ENCODE results near the gene POU2AF2.
"Not testable (repeated sequence)": the region's sequence is repeated elsewhere in the genome, so short reads cannot be mapped to it uniquely, and the experiment has no call there.

The POU2AF2 gene

DNA sequence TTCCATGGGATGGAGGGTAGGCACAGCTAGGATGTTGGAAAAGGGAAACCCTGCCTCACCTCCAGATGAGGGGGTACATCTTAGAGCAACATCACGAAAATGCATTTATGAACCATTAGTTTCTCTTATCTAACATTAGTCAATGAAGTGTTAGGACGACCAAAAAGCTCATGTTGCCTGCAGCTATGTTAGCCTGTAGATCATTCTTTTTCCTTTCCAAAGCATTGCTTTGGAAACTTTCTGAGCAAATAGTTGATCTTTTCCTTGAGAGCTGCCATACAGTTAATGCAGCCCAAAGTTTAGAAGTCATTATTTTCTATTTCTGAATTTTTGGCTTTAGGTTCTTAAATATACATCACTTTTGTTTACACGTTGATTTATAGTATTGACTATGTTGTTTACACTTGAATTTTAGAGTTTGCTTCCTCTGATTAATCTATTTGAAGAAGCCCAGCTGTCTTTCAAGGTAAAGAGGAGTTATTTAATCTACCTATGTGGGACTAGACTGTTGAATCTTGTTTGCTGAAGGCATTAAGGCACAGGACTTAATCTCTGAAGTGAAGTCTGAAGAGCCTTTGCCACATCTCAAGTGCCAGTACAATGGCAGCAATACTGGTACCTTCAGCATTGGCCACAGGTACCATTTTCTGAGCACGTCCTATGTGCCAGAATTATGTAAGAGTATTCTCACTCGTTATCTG lies 63.8 kb downstream of the POU2AF2 start:
- TF ChIP-seq JUND (IDR thresholded peaks at IDR 0.05; ENCODE audit: low read depth), result peak; percentile 97
- in situ Hi-C loops (cut with HindIII; ENCODE audit: low pct_unique_long_range_greater_than_20kb, low sequenced_read_pairs), result no loop called here

GRCh38 chr11:111310088-111310487 lies 64.6 kb downstream of the POU2AF2 start:
- peak; percentile 69; the same call in 1 of the 2 replicates for TF ChIP-seq JUND (IDR thresholded peaks at IDR 0.05; ENCODE audit: low read depth)
- DNase-seq (ENCODE audit: low read depth in 1 of 2, low spot score in 1 of 2), result peak in 1 of 2 experiments; percentile 97
- in situ Hi-C loops (cut with HindIII; ENCODE audit: low pct_unique_long_range_greater_than_20kb, low sequenced_read_pairs), result no loop called here

More for the DNA sequence above, 63.8 kb downstream of the POU2AF2 start:
- DNase-seq (ENCODE audit: low read depth in 1 of 2, low spot score in 1 of 2), result peak in 1 of 2 experiments; percentile 97

- no peak for TF ChIP-seq JUND (IDR thresholded peaks at IDR 0.05; ENCODE audit: low read depth)
- DNase-seq (ENCODE audit: low read depth in 1 of 2, low spot score in 1 of 2), result peak in 1 of 2 experiments; percentile 84
- in situ Hi-C loops (cut with HindIII; ENCODE audit: low pct_unique_long_range_greater_than_20kb, low sequenced_read_pairs), result no loop called here
Measured at GRCh38 chr11:111310723-111311122, 65.2 kb downstream of the POU2AF2 start.

DNA sequence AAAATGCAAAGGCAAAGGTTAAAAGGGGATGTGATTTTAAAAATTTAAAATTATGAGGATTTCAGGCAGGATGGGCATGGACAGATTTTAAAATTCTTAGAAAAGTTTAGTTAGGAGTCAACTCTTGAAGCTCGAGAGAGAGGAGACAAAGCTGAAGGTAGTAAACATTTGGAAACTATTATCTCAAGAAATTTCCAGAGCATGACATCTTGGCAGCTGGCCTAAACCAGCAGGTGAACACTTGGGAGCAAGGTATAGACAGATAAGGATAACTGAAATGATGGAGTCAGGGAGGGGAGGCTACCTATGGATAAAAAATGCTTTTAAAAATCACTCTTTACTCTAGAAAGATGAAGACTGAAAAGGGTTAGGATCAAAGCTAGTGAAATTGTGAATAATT lies 66.6 kb downstream of the POU2AF2 start:
- in situ Hi-C loops (cut with HindIII; ENCODE audit: low pct_unique_long_range_greater_than_20kb, low sequenced_read_pairs), result no loop called here
- DNase-seq (ENCODE audit: low read depth in 1 of 2, low spot score in 1 of 2), result no peak
- no peak for TF ChIP-seq JUND (IDR thresholded peaks at IDR 0.05; ENCODE audit: low read depth)

DNA sequence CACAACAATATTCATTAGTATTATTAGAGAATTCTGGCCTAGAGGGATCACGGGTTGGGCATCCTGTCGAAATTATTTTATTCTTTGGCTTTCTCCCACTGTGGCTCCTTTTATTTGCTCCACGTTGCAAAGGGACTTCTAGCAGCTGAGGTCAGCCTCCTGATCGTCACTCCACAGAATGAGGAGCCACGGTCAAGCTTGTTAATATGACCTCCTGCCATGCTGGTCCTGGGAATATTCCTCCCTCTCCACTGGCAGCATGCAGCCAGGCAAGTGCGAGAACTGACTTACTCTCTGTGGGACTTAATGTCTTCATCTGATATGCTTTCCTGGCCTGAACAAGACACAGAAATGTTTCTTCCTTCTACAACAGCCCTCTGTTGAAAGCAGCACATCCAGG lies 73.8 kb downstream of the POU2AF2 start:
- DNase-seq (ENCODE audit: low read depth in 1 of 2, low spot score in 1 of 2), result no peak
- TF ChIP-seq JUND (IDR thresholded peaks at IDR 0.05; ENCODE audit: low read depth), result no peak
- in situ Hi-C loops (cut with HindIII; ENCODE audit: low pct_unique_long_range_greater_than_20kb, low sequenced_read_pairs), result no loop called here

DNA sequence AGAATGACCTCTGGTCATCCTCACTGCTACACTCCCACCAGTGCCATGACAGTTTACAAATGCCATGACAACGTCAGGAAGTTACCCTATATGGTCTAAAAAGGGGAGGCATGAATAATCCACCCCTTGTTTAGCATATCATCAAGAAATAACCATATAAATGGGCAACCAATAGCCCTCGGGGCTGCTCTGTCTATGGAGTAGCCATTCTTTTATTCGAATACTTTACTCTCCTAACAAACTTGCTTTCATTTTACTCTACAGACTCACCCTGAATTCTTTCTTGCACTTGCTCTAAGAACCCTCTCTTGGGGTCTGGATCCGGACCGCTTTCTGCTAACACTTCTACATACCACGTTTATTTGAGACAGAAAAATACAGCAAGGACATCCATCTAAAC lies 74.7 kb downstream of the POU2AF2 start:
- in situ Hi-C loops (cut with HindIII; ENCODE audit: low pct_unique_long_range_greater_than_20kb, low sequenced_read_pairs); DNase-seq (ENCODE audit: low read depth in 1 of 2, low spot score in 1 of 2): not testable (repeated sequence)

GRCh38 chr11:111320728-111321568 lies 75.4 kb downstream of the POU2AF2 start:
- TF ChIP-seq JUND (IDR thresholded peaks at IDR 0.05; ENCODE audit: low read depth), result no peak
- no peak for DNase-seq (ENCODE audit: low read depth in 1 of 2, low spot score in 1 of 2)
- in situ Hi-C loops (cut with HindIII; ENCODE audit: low pct_unique_long_range_greater_than_20kb, low sequenced_read_pairs), result no loop called here

GRCh38 chr11:111322534-111322933 lies 77.0 kb downstream of the POU2AF2 start:
- no peak for DNase-seq (ENCODE audit: low read depth in 1 of 2, low spot score in 1 of 2)

GRCh38 chr11:111324277-111324720 lies 78.8 kb downstream of the POU2AF2 start:
- DNase-seq (ENCODE audit: low read depth in 1 of 2, low spot score in 1 of 2), result no peak
- in situ Hi-C loops (cut with HindIII; ENCODE audit: low pct_unique_long_range_greater_than_20kb, low sequenced_read_pairs), result no loop called here
- TF ChIP-seq JUND (IDR thresholded peaks at IDR 0.05; ENCODE audit: low read depth), result no peak

More at GRCh38 chr11:111322534-111322933, 77.0 kb downstream of the POU2AF2 start:
- no peak for TF ChIP-seq JUND (IDR thresholded peaks at IDR 0.05; ENCODE audit: low read depth)
- in situ Hi-C loops (cut with HindIII; ENCODE audit: low pct_unique_long_range_greater_than_20kb, low sequenced_read_pairs), result no loop called here

DNA sequence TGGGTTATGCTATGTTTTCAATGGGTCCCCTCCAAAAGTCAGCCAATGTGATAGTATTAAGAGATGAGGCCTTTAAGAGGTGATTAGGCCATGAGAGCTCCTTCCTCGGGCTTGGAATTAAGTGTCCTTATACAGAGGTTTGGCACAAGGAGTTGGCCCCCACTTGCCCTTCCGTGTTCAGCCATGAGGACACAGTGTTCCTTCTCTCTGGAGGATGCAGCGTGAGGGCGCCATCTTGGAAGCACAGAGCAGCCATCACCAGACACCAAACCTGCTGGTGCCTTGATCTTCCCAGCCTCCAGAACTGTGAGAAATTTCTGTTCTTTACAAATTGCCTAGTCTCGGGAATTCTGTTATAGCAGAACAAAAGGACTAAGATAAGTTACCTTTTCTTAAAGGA lies 79.7 kb downstream of the POU2AF2 start:
- TF ChIP-seq JUND (IDR thresholded peaks at IDR 0.05; ENCODE audit: low read depth), result no peak
- in situ Hi-C loops (cut with HindIII; ENCODE audit: low pct_unique_long_range_greater_than_20kb, low sequenced_read_pairs), result no loop called here
- no peak for DNase-seq (ENCODE audit: low read depth in 1 of 2, low spot score in 1 of 2)

GRCh38 chr11:111326824-111327223 lies 81.3 kb downstream of the POU2AF2 start:
- peak in 1 of 2 experiments; percentile 68 for DNase-seq (ENCODE audit: low read depth in 1 of 2, low spot score in 1 of 2)
- TF ChIP-seq JUND (IDR thresholded peaks at IDR 0.05; ENCODE audit: low read depth), result 0 out of 2 replicates have a peak, but pooled peaks have one; percentile 46
- in situ Hi-C loops (cut with HindIII; ENCODE audit: low pct_unique_long_range_greater_than_20kb, low sequenced_read_pairs), result no loop called here

DNA sequence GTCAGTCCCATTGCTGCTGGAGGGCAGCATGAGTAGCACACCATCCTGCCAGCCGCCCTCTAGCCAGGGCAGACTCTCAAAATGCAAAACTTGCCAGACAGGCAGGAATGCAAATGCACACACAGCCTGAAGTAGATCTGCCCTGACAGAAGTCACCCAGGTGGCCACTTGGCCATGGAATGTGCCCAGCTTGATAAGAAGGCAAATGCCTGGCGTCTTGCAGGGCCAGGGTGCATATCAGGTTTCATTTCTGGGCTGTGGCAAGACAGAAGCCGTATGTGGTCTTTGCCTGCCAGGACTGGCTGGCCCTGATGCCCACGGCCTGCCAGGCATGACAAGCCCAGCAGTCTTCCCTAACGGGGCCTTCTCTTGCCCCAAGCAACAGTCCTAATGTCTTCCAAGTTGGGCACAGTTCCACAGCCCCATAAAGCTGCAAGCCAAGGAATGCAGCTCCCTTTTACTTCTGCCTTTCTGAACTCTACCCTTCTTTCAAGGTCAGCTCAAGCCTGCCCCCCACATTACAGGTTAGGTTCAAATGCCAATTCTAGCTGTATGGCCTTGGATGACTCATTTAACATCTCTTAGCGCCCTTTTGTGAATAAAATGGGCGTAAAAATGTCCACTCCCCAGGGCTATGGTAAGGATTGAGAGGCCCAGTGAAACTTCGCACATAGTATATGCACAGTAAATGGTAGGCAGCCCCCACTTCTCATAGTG lies 82.5 kb downstream of the POU2AF2 start:
- peak; percentile 38 to 90 for DNase-seq (ENCODE audit: low read depth in 1 of 2, low spot score in 1 of 2)
- no peak for TF ChIP-seq JUND (IDR thresholded peaks at IDR 0.05; ENCODE audit: low read depth)
- in situ Hi-C loops (cut with HindIII; ENCODE audit: low pct_unique_long_range_greater_than_20kb, low sequenced_read_pairs), result no loop called here

All from T47D (cell line).